ENCODE measurements around the gene FTO.
A peak's percentile ranks its signal among the peaks of the same experiment; 100 is the strongest.

The FTO gene

DNA sequence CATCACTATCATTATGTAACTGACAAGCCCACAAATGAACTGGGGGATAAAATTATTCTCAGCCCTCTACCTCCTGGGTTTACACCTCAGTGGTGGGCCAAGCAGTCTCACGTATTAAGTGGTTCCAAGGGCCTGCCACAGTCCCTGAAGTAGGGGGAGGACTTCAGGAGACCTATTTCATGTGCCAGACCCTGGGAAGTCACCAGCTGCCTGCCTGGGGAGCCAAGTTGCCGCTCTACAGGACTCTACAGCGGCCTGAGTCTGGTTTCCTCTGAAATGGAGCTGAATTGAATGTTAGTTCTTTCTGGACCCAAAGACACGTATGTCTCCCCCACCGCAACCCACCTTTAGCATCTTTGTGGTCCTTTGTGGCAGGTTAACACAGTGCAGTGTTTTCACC, 395.7 kb downstream of the FTO start:
- DNase-seq, result no peak

- no peak for DNase-seq
Observed at GRCh38 chr16:54102888-54103866, 399.2 kb downstream of the FTO start.

DNA sequence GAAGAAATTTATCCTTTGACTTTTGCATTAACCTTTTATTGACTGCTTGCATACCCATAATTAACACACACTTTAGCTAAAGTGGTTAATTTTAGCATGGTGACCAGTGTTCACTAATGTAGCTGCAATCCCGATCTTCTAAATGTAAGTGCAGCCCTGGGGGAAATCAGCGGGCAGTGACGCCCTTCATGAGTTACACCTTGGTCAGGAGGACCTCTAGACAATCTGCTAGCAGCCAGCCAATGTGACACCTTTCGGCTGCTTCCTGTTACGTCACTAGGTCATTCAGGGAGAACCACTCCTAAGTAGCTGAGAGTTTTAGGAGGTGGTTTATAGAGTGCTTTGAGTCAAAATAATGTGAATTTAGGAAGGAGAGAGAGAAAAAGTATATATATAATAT, 402.1 kb downstream of the FTO start:
- no peak for DNase-seq

GRCh38 chr16:54107583-54108202, 403.7 kb downstream of the FTO start:
- no peak for DNase-seq

- no peak for DNase-seq
Observed at GRCh38 chr16:54110016-54110981, 406.3 kb downstream of the FTO start.

GRCh38 chr16:54112451-54113206, 408.7 kb downstream of the FTO start:
- no peak for DNase-seq

- DNase-seq, result no peak
Observed at GRCh38 chr16:54115558-54115957, 411.6 kb downstream of the FTO start.

DNA sequence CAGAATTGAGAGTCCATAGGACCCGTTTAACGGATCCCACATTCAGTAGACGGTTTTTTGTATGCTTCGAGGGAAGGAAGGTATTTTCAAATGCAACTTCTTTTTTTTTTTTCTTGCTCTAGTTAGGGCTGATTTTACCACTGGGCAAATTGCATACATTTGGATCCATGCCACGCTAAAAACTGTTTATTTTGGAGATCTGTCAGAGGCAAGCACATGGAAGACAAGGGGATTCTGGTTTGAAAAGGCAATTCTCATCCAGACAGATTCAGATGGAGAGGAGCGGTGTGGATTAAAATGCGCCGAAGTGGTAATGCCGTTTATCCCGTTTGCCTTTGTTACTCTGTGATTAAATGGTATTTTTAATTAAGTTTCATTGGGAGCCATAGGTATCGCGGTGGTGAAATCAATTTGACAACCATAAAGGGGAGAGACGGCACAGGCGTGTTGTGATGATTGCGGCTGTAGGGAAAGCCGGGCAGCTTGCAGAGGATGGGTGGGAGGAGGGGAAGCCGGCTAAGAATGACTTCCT, 412.2 kb downstream of the FTO start:
- DNase-seq, result no peak

- peak; percentile 49 for DNase-seq
Observed at GRCh38 chr16:54118846-54119245, 414.9 kb downstream of the FTO start.

DNA sequence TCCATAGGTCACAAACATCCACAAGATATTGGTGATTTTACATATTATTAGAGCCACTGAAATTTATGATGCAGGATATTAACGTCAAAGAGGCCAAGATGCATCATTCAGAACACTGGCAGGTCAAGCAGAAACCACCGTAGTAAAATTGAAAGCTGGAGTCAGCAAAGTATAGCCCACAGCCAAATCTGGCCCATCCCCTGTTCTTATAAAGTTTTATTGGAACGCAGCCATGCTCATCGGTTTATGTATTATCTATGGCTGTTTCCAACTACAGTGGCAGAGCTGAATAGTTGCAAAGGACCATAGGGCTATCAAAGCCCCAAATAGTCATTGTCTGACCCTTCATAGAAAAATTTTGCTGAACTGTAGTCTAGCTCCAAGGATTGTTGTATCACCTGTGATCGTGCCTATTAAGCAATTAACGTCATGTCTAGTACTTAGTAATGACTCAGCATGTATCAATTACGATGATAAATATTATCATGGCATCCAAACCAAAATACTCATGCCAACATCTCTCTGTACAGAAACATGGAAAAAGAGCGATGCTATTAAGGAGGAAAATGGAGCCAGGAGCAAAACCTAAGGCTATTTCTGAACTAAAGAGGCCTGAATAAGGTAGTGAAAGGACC, 417.0 kb downstream of the FTO start:
- DNase-seq, result no peak

DNA sequence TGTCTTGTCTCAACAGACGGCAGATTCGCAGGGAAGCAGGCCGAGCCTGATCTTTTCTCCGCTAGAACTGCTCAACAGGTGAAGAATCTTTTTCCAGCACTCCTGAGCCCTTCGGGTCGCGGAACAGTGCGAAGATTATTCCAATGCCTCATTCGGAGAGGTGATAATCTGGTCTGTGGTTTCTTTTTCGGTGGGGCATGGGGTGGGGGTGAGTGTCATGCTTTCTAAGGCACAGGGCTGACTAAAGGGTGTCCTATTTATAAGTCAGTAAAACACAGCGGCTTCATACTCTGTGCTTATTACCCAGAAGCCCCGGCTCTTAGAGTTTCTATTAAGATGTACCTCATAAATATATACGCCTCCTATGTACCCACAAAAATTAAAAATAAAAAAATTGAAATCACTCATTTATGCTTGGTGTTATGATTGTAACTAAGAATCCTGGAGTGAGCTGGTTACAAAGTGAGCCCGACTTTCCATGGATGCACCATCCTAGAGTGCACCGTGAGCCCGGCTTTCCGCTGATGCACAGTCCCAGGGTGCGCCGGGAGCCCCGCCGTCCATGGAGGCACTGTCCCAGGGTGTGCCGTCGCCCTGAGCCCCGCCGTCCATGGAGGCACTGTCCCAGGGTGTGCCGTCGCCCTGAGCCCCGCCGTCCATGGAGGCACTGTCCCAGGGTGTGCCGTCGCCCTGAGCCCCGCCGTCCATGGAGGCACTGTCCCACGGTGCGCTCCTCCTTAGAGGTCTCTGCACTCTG, 417.8 kb downstream of the FTO start:
- no peak for DNase-seq

DNA sequence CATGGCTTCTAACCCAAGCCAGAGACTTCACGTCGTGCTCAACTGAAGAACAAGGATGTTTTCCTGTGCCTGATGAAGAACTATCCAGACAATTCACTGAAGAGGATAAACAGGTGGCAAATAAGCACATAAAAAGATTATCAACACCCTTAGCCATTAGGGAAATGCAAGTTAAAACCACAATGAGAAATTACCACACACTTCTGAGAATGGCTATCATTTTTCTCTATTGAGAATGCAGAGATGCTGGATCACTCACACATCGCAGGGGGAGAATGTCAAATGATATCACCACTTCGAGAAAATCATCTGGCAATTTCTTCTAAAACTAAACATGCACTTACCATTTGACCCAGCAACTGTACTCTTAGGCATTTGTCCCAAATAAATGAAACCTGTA, 419.8 kb downstream of the FTO start:
- DNase-seq, result no peak

DNA sequence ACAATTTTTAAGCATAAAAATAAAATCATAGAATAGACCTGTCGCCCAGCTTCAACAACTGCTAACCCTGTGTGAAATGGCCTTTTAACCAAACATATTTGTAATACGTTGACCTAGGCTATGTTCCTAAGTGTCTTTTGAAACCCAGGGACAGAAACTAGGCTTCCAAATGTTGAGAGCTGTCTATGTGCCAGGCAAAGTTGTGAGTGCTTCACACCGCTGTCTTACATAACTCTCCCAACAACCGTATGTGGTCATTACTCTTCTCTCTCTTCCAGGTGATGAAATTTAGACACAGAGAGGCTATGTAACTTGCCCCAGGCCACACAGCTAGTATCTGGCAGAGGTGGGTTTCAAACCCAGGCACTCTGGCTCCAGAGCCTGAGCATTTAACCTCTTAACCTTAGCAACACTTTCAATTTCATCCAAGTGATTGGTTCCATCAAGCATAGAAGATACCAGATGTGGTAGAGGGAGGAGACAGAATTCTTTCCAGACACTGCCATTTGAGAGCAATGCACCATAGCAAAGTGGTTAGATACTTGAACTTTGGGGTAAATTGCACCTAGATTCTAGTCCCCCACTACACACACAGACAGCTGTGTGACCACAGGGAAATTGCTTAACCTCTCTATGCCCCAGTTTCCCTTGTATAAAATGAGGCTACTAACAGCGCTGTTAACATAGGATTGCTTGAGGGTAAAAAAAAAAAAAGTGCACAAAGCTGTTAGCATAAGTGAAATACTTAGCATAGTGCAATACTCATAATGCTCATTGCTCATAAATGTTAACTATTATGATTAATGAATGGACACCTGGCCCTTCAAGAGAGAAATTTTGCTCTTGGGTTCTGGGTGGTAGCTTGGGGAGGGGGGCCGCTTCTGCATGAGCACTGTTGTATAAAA, 422.0 kb downstream of the FTO start:
- no peak for DNase-seq

DNA sequence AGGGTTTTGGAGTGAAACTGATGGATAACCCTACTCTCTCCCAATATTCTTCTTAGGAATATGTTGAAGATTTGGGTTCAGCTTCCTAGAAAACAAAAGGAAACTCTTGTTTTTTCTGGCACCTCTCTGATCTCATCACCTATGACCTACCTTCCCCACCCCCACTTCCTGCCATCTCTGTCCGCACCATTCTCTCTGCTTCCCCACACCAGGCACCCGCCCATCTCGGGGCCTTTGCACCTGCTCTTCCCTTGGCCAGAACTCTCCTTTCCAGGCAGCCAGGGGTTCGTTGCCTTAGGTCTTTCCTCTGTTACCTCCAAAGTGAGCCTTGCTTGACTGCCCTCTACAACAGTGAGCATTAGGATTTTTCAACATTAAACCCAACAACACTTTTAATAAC, 423.0 kb downstream of the FTO start:
- DNase-seq, result no peak

- no peak for DNase-seq
Observed at GRCh38 chr16:54128629-54129234, 424.8 kb downstream of the FTO start.

DNA sequence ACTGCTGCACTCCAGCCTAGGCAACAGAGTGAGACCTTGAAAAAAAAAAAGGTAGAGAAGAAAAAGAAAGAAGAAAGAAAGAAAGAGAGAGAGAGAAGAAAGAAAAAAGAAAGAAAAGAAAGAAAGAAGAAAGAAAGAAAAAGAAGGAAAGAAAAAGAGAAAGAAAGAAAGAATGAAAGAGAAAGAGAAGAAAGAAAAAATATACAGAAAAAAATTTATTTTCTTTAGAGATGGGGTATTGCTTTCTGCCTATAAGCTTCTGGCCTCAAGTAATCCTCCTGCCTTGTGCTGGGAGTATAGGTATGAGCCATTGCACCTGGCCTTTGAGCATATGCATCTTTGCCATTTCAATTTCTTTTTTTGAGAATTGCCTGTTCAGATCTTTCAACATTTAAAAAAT, 425.9 kb downstream of the FTO start:
- DNase-seq, result no peak

DNA sequence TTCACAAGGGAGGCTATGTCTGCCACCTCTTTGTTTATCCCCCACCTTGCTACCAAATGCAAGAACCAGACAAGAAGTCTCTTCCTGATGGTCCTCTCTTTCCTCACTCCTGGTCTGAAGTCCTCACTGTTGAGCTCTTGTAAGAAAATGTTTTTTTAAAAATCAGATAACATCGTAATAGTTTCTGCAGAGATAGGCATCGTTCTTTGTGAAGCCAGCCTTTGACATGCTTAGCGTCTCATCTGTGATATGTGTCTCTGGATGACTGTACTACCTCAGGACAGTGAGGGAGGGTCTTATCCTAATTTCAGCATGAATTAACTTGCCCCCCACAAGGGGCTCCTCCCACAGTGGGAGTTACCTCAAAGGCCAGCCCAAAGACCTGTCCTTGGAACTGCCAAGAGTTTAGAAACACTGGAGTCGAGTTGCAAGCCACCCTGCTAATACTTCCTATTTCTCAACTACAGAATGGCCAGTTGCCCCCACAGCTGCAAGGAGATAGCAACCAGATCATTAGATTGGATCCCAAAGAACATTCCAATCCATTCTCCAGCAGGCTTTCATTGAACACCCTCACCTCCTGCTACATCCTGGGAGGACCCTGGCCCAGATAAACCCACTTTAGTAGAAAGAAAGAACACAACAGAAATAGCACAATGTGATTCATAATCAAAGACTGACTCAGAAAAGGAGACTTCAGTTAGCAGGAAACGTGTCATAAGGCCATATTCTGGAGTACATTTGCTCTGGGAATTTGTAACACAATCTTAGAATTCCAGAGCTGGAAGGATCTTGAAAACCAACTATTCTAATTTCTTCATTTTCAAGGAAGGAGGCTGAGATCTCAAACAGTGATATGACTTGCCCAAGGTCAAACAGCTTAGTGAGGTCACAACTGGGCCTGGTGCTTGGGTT, 431.7 kb downstream of the FTO start:
- DNase-seq, result peak; percentile 80

- no peak for DNase-seq
Observed at GRCh38 chr16:54136276-54136625, 432.3 kb downstream of the FTO start.
